Measurements from ENCODE around the gene CLIC3. TPM values are rescaled to one million over a fixed set of nuclear protein-coding genes. Genes with fewer than 3 reads are reported as not detected.

CLIC3 gene
- total and polyA plus RNA-seq, 2 donors from 2014 or later, result 2.1 to 4.0 TPM

DNA sequence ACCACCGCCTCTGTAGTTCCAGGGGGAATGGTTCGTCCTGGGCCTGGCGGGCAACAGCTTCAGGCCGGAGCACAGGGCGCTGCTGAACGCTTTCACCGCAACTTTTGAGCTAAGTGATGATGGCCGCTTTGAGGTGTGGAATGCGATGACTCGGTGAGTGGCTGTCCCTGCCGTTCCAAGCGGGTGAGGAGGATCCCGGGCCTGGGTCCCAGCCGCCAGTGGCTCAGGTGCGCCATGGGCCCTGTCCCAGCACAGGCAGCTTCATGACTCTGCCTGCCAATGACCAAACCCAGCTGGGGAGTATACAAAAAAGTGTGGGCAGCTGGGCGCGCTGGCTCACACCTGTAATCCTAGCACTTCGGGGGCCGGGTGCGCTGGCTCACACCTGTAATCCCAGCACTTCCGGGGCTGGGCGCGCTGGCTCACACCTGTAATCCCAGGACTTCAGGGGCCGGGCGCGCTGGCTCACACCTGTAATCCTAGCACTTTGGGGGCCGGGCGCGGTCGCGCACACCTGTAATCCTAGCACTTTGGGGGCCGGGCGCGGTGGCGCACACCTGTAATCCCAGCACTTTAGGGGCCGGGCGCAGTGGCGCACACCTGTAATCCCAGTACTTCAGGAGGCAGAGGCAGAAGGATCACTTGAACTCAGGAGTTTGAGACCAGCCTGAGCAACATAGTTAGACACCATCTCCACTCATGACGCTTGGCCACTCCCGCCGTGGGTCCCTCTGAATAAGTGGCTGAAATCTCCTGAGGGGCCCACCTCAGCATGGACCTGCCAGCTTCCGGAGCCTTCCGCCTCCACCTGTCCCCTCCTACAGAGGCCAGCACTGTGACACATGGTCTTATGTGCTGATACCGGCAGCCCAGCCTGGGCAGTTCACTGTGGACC, 43.2 kb downstream of the CLIC3 start:
- Histone ChIP-seq H3K27me3 (ENCODE audit: control insufficient read depth, insufficient read depth, low read length) (no peaks in the 10 kb centered on the region), H3K36me3 (ENCODE audit: control insufficient read depth in 2 of 3, insufficient read depth in 3 of 3, low read length in 3 of 3) (no peaks in the 10 kb centered on the region), H3K27ac (ENCODE audit: low read depth in 2 of 2, low read length in 2 of 2) (no peak overlapping the region), H3K4me1 (ENCODE audit: control insufficient read depth in 2 of 3, insufficient read depth in 2 of 3, low read depth in 1 of 3, low read length in 3 of 3) (peaks cover 0 to 10% (median 5%) of the 10 kb centered on the region in 3 donors), H3K9ac (ENCODE audit: low read length in 3 of 3) (no peak overlapping the region), H3K4me3 (ENCODE audit: low read length in 3 of 3) (no peak overlapping the region), H3K9me3 (ENCODE audit: control insufficient read depth in 2 of 3, insufficient read depth in 1 of 3, low read length in 3 of 3) (no peaks in the 10 kb centered on the region)
- DNase-seq (peak in 3 of 5 donors; percentile 38 to 69 (median 56)), FAIRE-seq (no peak)
- intact Hi-C loops (cut with DNase I), result loop anchor here (10.0 kb wide), 1 partner anchor 72 kb away; the partner anchor contains the start of gene ABCA2
- TF ChIP-seq, protein P1, sequence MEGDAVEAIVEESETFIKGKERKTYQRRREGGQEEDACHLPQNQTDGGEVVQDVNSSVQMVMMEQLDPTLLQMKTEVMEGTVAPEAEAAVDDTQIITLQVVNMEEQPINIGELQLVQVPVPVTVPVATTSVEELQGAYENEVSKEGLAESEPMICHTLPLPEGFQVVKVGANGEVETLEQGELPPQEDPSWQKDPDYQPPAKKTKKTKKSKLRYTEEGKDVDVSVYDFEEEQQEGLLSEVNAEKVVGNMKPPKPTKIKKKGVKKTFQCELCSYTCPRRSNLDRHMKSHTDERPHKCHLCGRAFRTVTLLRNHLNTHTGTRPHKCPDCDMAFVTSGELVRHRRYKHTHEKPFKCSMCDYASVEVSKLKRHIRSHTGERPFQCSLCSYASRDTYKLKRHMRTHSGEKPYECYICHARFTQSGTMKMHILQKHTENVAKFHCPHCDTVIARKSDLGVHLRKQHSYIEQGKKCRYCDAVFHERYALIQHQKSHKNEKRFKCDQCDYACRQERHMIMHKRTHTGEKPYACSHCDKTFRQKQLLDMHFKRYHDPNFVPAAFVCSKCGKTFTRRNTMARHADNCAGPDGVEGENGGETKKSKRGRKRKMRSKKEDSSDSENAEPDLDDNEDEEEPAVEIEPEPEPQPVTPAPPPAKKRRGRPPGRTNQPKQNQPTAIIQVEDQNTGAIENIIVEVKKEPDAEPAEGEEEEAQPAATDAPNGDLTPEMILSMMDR (IDR thresholded peaks at IDR 0.05; ENCODE audit: borderline replicate concordance, extremely low read depth, insufficient read depth), result no peak

GRCh38 chr9:136952321-136952850, 44.0 kb downstream of the CLIC3 start:
- TF ChIP-seq, protein P1 (IDR thresholded peaks at IDR 0.05; ENCODE audit: borderline replicate concordance, extremely low read depth, insufficient read depth), result no peak
- FAIRE-seq (no peak), DNase-seq (peak in 2 of 5 donors; percentile 39 to 77)
- no peak overlapping the region for H3K4me3 ChIP-seq (ENCODE audit: low read length in 3 of 3)
- intact Hi-C loops (cut with DNase I), result loop anchor here (10.0 kb wide), 1 partner anchor 72 kb away; the partner anchor contains the start of gene ABCA2
- H3K4me1 ChIP-seq (ENCODE audit: control insufficient read depth in 2 of 3, insufficient read depth in 2 of 3, low read depth in 1 of 3, low read length in 3 of 3), result peaks cover 0 to 14% (median 9%) of the 10 kb centered on the region in 3 donors
- H3K36me3 ChIP-seq (ENCODE audit: control insufficient read depth in 2 of 3, insufficient read depth in 3 of 3, low read length in 3 of 3), result no peaks in the 10 kb centered on the region
- H3K27me3 ChIP-seq (ENCODE audit: control insufficient read depth, insufficient read depth, low read length), result no peaks in the 10 kb centered on the region
- no peaks in the 10 kb centered on the region for H3K9me3 ChIP-seq (ENCODE audit: control insufficient read depth in 2 of 3, insufficient read depth in 1 of 3, low read length in 3 of 3)
- no peak overlapping the region for H3K27ac ChIP-seq (ENCODE audit: low read depth in 2 of 2, low read length in 2 of 2)
- H3K9ac ChIP-seq (ENCODE audit: low read length in 3 of 3), result no peak overlapping the region

DNA sequence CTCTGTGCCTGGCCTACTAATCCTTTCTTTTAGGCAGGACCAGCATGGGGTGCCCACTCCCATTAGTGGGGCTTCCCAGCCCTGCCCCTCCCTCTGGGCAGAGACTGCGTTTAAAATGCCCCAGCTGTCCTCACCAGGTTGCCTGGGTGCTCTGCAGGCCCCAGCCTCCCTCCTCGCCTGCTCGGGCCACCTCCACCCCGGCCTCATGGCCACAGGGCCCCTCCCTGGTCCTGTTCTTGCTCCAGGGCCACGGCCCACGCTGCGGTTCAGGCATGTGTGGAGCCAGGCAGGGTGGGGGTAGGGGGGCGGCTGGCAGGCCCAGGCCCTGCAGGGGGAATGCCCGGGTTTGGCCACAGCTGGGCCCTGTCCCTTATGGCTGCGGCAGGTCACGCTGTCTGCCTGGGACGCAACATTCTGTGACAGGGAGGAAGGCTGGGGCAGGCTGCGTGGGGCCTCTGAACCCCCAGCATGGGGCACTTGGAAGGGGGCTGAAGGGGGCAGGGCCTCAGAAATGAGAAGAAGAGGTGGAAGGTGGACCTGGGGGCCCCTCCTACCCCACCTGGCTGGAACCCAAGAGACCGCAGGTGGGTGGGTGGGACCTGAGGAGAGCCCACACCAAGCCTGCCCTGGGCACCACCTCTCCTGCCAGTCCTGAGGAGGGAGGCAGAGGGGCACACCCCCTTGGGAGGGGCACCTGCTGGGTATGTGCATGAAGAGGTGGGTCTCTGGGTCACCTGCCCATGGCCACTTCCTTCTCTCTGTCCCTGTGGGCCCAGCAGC, 44.6 kb downstream of the CLIC3 start, which contains the start of gene LCN12:
Gene LCN12 (plus strand): TSS at position 733 of the 780 bp plus-strand sequence. CDS start 55 bp downstream, outside the sequence.
- Histone ChIP-seq H3K27ac (ENCODE audit: low read depth in 2 of 2, low read length in 2 of 2) (peak within 1 kb of the TSS in 1 of 2 donors; percentile 28), H3K4me3 (ENCODE audit: low read length in 3 of 3) (no peak within 1 kb of the TSS), H3K9me3 (ENCODE audit: control insufficient read depth in 2 of 3, insufficient read depth in 1 of 3, low read length in 3 of 3) (no peaks in the 10 kb centered on the region), H3K4me1 (ENCODE audit: control insufficient read depth in 2 of 3, insufficient read depth in 2 of 3, low read depth in 1 of 3, low read length in 3 of 3) (peaks cover 0 to 14% (median 9%) of the 10 kb centered on the region in 3 donors), H3K9ac (ENCODE audit: low read length in 3 of 3) (no peak within 1 kb of the TSS), H3K36me3 (ENCODE audit: control insufficient read depth in 2 of 3, insufficient read depth in 3 of 3, low read length in 3 of 3) (no peaks in the 10 kb centered on the region), H3K27me3 (ENCODE audit: control insufficient read depth, insufficient read depth, low read length) (no peaks in the 10 kb centered on the region)
- no peak for FAIRE-seq
- TF ChIP-seq, protein P1 (IDR thresholded peaks at IDR 0.05; ENCODE audit: borderline replicate concordance, extremely low read depth, insufficient read depth), result no peak
- DNase-seq, result peak in 4 of 5 donors; percentile 47 to 92 (median 69)
- intact Hi-C loops (cut with DNase I), result loop anchor here (10.0 kb wide), 1 partner anchor 73 kb away; the partner anchor contains the start of gene ABCA2

Measured in kidney (tissue), 14 donors.